ENCODE data around the gene LRMDA. TPM values are rescaled to one million over a fixed set of nuclear protein-coding genes. Genes with fewer than 3 reads are reported as not detected.

LRMDA gene
- total and polyA plus RNA-seq, 4 experiments from 2014 or later, result not detected

DNA sequence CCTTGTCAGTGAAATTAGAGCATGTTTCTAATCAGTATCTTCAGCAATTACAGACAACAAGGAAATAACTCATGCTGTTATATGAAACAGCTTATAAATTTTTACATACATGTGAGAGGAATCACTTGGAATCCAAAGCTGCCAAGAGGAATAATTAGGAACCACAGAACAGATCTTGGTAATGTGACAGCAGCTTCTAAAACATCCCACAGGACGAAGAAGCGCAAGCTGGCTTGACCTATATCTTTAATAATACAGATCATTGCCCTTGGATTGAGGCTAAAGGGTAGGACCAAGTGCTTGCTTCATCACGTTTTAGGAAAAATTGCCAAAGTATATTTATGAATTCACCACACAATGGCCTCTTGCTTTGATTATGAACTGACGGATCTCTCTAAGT, 869.8 kb downstream of the LRMDA start:
- Mint-ChIP-seq H3K4me1 (no peaks in the 10 kb centered on the region), H3K36me3 (no peaks in the 10 kb centered on the region), H3K27ac (no peak overlapping the region), H3K4me3 (no peak overlapping the region), H3K27me3 (no peaks in the 10 kb centered on the region), H3K9me3 (peaks cover 0 to 3% (median 0%) of the 10 kb centered on the region in 8 donors)
- Histone ChIP-seq H3K9me3 (ENCODE audit: control insufficient read depth in 1 of 2, low read length in 2 of 2) (no peaks in the 10 kb centered on the region), H3K4me1 (ENCODE audit: insufficient read depth, low read length) (no peaks in the 10 kb centered on the region), H3K27ac (ENCODE audit: low read depth, low read length) (no peak overlapping the region), H3K27me3 (ENCODE audit: insufficient read depth, low read length) (no peaks in the 10 kb centered on the region), H3K4me3 (ENCODE audit: low read length in 2 of 2) (no peak overlapping the region), H3K36me3 (ENCODE audit: insufficient read depth, low read length) (no peaks in the 10 kb centered on the region)
- no peak for DNase-seq
- ChIA-PET POLR2A (ENCODE audit: partially characterized antibody) (no interaction called here), CTCF (ENCODE audit: partially characterized antibody) (no interaction called here)
- intact Hi-C loops (cut with micrococcal nuclease), result no loop called here

DNA sequence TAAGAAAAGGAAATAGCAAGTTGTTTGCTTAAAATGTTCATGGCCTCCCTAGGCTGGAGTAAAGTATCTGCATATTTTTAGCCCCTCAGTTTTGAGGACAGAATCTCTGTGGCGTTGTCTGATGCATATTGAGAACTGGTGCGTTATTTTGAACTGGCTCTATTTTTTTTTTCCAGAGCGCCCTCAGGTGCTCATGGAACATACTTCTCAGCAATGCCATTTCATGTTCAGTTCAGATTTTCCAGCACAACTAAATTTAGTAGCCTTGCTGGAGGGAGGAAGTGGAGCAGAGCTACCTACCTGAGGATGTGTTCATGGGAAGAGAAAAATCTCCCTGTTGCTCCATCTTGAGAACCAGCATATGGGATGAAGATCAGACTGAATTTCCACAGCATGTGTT, 870.5 kb downstream of the LRMDA start:
- Mint-ChIP-seq H3K9me3 (peaks cover 0 to 3% (median 0%) of the 10 kb centered on the region in 8 donors), H3K4me3 (no peak overlapping the region), H3K27me3 (no peaks in the 10 kb centered on the region), H3K36me3 (no peaks in the 10 kb centered on the region), H3K4me1 (no peaks in the 10 kb centered on the region), H3K27ac (no peak overlapping the region)
- Histone ChIP-seq H3K36me3 (ENCODE audit: insufficient read depth, low read length) (no peaks in the 10 kb centered on the region), H3K9me3 (ENCODE audit: control insufficient read depth in 1 of 2, low read length in 2 of 2) (no peaks in the 10 kb centered on the region), H3K27me3 (ENCODE audit: insufficient read depth, low read length) (no peaks in the 10 kb centered on the region), H3K27ac (ENCODE audit: low read depth, low read length) (no peak overlapping the region), H3K4me3 (ENCODE audit: low read length in 2 of 2) (no peak overlapping the region), H3K4me1 (ENCODE audit: insufficient read depth, low read length) (no peaks in the 10 kb centered on the region)
- ChIA-PET POLR2A (ENCODE audit: partially characterized antibody) (no interaction called here), CTCF (ENCODE audit: partially characterized antibody) (no interaction called here)
- DNase-seq, result no peak
- intact Hi-C loops (cut with micrococcal nuclease), result no loop called here

DNA sequence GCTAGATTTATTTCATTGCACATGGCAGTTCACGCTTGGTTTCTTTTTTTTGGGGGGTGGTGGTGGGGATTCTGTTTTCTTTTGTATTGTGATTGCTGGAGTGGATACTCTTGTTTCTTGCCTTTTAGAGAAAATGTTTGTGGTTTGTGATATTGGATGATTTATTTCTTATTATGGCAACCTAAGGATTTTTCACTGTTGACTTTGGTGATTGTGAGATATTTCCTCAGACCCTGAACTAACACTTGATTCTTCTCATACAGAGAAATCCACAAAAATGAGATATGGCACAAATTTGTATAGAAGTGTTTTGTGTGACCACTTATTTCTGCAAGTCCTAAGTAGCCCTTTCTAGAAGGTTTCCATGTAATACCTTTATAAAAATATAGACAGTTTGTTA, 871.1 kb downstream of the LRMDA start:
- Histone ChIP-seq H3K27me3 (ENCODE audit: insufficient read depth, low read length) (no peaks in the 10 kb centered on the region), H3K4me3 (ENCODE audit: low read length in 2 of 2) (no peak overlapping the region), H3K4me1 (ENCODE audit: insufficient read depth, low read length) (no peaks in the 10 kb centered on the region), H3K27ac (ENCODE audit: low read depth, low read length) (no peak overlapping the region), H3K36me3 (ENCODE audit: insufficient read depth, low read length) (no peaks in the 10 kb centered on the region), H3K9me3 (ENCODE audit: control insufficient read depth in 1 of 2, low read length in 2 of 2) (no peaks in the 10 kb centered on the region)
- intact Hi-C loops (cut with micrococcal nuclease), result no loop called here
- POLR2A ChIA-PET (ENCODE audit: partially characterized antibody), result no interaction called here
- no peak overlapping the region for H3K27ac Mint-ChIP-seq
- no peaks in the 10 kb centered on the region for H3K36me3 Mint-ChIP-seq
- peaks cover 0 to 3% (median 0%) of the 10 kb centered on the region in 8 donors for H3K9me3 Mint-ChIP-seq
- CTCF ChIA-PET (ENCODE audit: partially characterized antibody), result no interaction called here
- no peaks in the 10 kb centered on the region for H3K27me3 Mint-ChIP-seq
- no peak for DNase-seq
- H3K4me1 Mint-ChIP-seq, result no peaks in the 10 kb centered on the region
- no peak overlapping the region for H3K4me3 Mint-ChIP-seq

DNA sequence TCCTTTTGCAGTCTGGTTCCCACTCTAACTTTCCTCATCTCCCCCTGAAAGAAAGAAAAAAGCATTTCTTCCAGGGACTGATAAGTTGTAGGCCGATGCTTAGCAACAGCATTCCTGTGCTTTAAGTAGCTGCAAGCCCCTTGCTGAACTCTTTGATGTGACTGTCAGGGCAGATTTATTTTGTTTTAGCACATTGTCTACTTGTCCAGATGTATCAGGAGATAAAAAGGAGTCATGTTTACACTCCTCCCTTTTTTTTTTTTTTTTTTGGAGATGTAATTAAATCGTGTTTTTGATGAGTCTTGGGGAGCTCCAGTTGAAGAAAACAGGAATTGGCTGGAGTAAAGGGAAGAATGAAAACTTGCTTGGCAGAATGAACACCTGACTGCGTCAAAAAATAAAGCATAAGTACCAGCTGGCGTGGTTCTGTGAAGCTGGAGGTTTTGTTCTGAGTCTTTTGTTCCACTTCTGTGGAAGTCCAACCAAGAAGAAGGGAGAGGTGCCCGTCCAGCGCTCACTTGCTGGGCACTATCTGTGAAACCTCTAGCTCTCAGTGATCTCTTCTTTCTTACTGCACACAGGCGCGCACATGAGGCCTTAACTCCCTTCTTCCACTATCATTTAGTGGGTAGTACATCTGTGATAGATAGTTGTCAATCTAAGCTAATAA, 871.7 kb downstream of the LRMDA start:
- Mint-ChIP-seq H3K9me3 (peaks cover 0 to 3% (median under 1%) of the 10 kb centered on the region in 8 donors), H3K4me1 (no peaks in the 10 kb centered on the region), H3K27me3 (no peaks in the 10 kb centered on the region), H3K27ac (no peak overlapping the region), H3K4me3 (no peak overlapping the region), H3K36me3 (no peaks in the 10 kb centered on the region)
- no peak for DNase-seq
- Histone ChIP-seq H3K4me3 (ENCODE audit: low read length in 2 of 2) (no peak overlapping the region), H3K4me1 (ENCODE audit: insufficient read depth, low read length) (no peaks in the 10 kb centered on the region), H3K27ac (ENCODE audit: low read depth, low read length) (no peak overlapping the region), H3K27me3 (ENCODE audit: insufficient read depth, low read length) (no peaks in the 10 kb centered on the region), H3K36me3 (ENCODE audit: insufficient read depth, low read length) (no peaks in the 10 kb centered on the region), H3K9me3 (ENCODE audit: control insufficient read depth in 1 of 2, low read length in 2 of 2) (no peaks in the 10 kb centered on the region)
- POLR2A ChIA-PET (ENCODE audit: partially characterized antibody), result no interaction called here
- CTCF ChIA-PET (ENCODE audit: partially characterized antibody), result interaction anchor here (1.1 kb wide), 1 partner anchor 12 kb away, joined by 3 read pairs; no protein-coding TSS in a partner anchor
- intact Hi-C loops (cut with micrococcal nuclease), result no loop called here

DNA sequence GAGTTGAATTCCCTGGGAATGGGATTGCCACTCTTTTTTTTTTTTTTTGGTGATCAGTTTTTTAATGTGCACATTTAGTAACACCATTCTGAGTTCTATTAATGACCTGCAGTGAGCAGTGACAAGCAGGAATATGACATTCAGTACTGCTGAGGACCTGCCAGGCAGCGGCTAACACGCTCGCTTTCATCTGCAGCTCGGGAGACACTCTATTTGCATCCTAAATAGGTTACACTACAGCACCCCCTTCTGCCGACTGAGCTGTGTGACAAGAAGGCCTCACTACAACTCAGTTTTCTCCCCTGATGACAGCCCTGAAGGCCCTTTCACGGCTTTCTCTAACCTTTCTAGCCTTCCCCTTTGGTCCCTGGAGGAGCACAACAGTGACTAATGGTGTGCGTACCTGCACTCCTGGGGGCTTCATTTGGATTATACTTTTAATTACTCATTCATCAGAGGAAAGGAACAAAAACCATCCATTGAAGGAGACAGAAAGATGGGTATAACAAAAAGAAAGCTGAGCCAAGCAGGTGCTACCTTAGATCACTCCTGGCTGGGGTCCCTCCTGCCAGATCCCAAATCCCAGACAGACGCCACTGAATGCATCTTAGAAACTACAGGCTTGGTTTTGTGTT, 872.4 kb downstream of the LRMDA start:
- no peak overlapping the region for H3K4me3 Mint-ChIP-seq
- H3K27me3 Mint-ChIP-seq, result no peaks in the 10 kb centered on the region
- no peaks in the 10 kb centered on the region for H3K9me3 ChIP-seq (ENCODE audit: control insufficient read depth in 1 of 2, low read length in 2 of 2)
- CTCF ChIA-PET (ENCODE audit: partially characterized antibody), result interaction anchor here (1.1 kb wide), 1 partner anchor 11 kb away, joined by 3 read pairs; no protein-coding TSS in a partner anchor
- H3K27ac ChIP-seq (ENCODE audit: low read depth, low read length), result no peak overlapping the region
- no peaks in the 10 kb centered on the region for H3K36me3 Mint-ChIP-seq
- DNase-seq, result peak in 1 of 5 donors; percentile 3
- no peaks in the 10 kb centered on the region for H3K36me3 ChIP-seq (ENCODE audit: insufficient read depth, low read length)
- H3K4me1 ChIP-seq (ENCODE audit: insufficient read depth, low read length), result no peaks in the 10 kb centered on the region
- H3K9me3 Mint-ChIP-seq, result peaks cover 0 to 3% (median 1%) of the 10 kb centered on the region in 8 donors
- POLR2A ChIA-PET (ENCODE audit: partially characterized antibody), result no interaction called here
- H3K27ac Mint-ChIP-seq, result peak overlapping the region in 1 of 7 donors; percentile 65
- no peak overlapping the region for H3K4me3 ChIP-seq (ENCODE audit: low read length in 2 of 2)
- intact Hi-C loops (cut with micrococcal nuclease), result no loop called here
- H3K4me1 Mint-ChIP-seq, result no peaks in the 10 kb centered on the region
- no peaks in the 10 kb centered on the region for H3K27me3 ChIP-seq (ENCODE audit: insufficient read depth, low read length)

DNA sequence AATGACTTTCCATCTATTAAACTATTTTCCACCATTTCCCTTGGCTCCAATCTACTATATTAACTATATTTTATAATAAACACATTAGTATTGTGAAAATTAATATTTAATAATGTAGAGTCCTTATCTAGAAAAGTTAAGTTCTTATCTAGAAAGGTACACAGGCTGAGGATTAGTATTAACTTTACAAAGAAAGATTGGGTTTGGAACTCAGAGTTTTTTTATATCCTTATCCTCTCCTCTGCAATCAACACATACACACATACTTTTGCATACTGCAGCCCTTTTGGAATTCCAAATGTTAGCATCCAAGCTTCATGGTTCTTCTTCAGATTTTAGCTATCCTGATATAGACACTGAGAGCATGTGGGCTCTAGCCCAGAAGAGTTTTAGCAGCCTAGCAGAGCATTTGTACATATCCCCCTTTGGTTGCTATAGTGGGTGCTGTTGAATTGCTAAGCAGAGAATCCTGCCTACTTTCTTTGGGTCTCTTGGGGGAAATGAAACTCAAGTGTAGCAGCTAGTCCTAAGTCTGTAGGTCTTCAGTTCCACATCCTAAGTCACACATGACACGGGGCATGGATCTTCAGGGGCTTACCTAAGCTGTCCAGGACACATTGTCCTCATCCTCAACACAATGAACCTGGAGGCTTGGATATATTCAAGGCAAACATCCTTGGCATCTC, 874.6 kb downstream of the LRMDA start:
- no peaks in the 10 kb centered on the region for H3K36me3 Mint-ChIP-seq
- H3K4me3 Mint-ChIP-seq, result no peak overlapping the region
- H3K9me3 Mint-ChIP-seq, result peaks cover 0 to 5% (median 0%) of the 10 kb centered on the region in 8 donors
- CTCF ChIA-PET (ENCODE audit: partially characterized antibody), result no interaction called here
- no peaks in the 10 kb centered on the region for H3K4me1 Mint-ChIP-seq
- Histone ChIP-seq H3K36me3 (ENCODE audit: insufficient read depth, low read length) (no peaks in the 10 kb centered on the region), H3K4me3 (ENCODE audit: low read length in 2 of 2) (no peak overlapping the region), H3K9me3 (ENCODE audit: control insufficient read depth in 1 of 2, low read length in 2 of 2) (no peaks in the 10 kb centered on the region), H3K27me3 (ENCODE audit: insufficient read depth, low read length) (no peaks in the 10 kb centered on the region), H3K4me1 (ENCODE audit: insufficient read depth, low read length) (no peaks in the 10 kb centered on the region), H3K27ac (ENCODE audit: low read depth, low read length) (no peak overlapping the region)
- intact Hi-C loops (cut with micrococcal nuclease), result no loop called here
- POLR2A ChIA-PET (ENCODE audit: partially characterized antibody), result no interaction called here
- DNase-seq, result no peak
- H3K27ac Mint-ChIP-seq, result no peak overlapping the region
- no peaks in the 10 kb centered on the region for H3K27me3 Mint-ChIP-seq

DNA sequence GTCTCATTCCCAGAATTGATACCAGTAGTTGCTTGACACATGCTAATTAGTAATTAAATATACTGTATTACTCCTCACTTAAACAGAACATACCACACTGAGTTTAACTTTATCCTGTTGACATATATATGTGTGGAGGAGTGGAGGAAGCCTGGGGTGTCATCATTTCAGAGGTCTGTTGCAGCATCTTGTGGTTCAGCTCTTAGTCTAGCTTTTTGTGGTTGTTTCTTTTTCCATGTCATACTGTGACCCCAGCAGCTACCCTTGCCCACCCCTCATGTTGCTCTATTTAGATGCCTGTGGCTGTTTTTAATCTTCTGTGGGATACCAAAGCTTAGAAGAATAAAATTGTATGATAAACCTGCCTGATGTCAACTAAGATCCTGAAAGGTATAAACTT, 875.4 kb downstream of the LRMDA start:
- Histone ChIP-seq H3K4me1 (ENCODE audit: insufficient read depth, low read length) (no peaks in the 10 kb centered on the region), H3K27me3 (ENCODE audit: insufficient read depth, low read length) (no peaks in the 10 kb centered on the region), H3K27ac (ENCODE audit: low read depth, low read length) (no peak overlapping the region), H3K4me3 (ENCODE audit: low read length in 2 of 2) (no peak overlapping the region), H3K36me3 (ENCODE audit: insufficient read depth, low read length) (no peaks in the 10 kb centered on the region), H3K9me3 (ENCODE audit: control insufficient read depth in 1 of 2, low read length in 2 of 2) (no peaks in the 10 kb centered on the region)
- DNase-seq, result no peak
- POLR2A ChIA-PET (ENCODE audit: partially characterized antibody), result no interaction called here
- H3K27ac Mint-ChIP-seq, result no peak overlapping the region
- peaks cover 0 to 5% (median 0%) of the 10 kb centered on the region in 8 donors for H3K9me3 Mint-ChIP-seq
- H3K4me3 Mint-ChIP-seq, result no peak overlapping the region
- no peaks in the 10 kb centered on the region for H3K27me3 Mint-ChIP-seq
- CTCF ChIA-PET (ENCODE audit: partially characterized antibody), result no interaction called here
- H3K4me1 Mint-ChIP-seq, result no peaks in the 10 kb centered on the region
- H3K36me3 Mint-ChIP-seq, result no peaks in the 10 kb centered on the region
- intact Hi-C loops (cut with micrococcal nuclease), result no loop called here
